ENCODE data around the gene TRRAP. TPM values are rescaled to one million over a fixed set of nuclear protein-coding genes. Genes with fewer than 3 reads are reported as not detected.
A peak's percentile ranks its signal among the peaks of the same experiment; 100 is the strongest.
"Not testable (repeated sequence)": the region's sequence is repeated elsewhere in the genome, so short reads cannot be mapped to it uniquely, and the experiment has no call there.

Gene TRRAP
- total RNA-seq, result 10 to 100 TPM; 47.0 to 48.7 (median 47.5) TPM

GRCh38 chr7:98878365-98879197, at the start of gene TRRAP:
Gene TRRAP, plus strand, starts transcription at chr7:98878532. Its CDS starts 2,619 bp downstream, at chr7:98881151.
- H3K4me1 Mint-ChIP-seq (ENCODE audit: low read depth), result peaks cover 35% of the 10 kb centered on the region
- H3K36me3 Mint-ChIP-seq (ENCODE audit: insufficient read depth), result peaks cover 13% of the 10 kb centered on the region
- H3K4me3 Mint-ChIP-seq, result peak within 1 kb of the TSS; percentile 88
- peak; percentile 82 for ATAC-seq
- peak; percentile 71 for DNase-seq
- H3K9me3 Mint-ChIP-seq, result no peaks in the 10 kb centered on the region
- peaks cover 3% of the 10 kb centered on the region for H3K27me3 Mint-ChIP-seq (ENCODE audit: low read depth)

- ATAC-seq (no peak), DNase-seq (no peak)
- Mint-ChIP-seq H3K9me3 (no peaks in the 10 kb centered on the region), H3K36me3 (ENCODE audit: insufficient read depth) (no peaks in the 10 kb centered on the region), H3K4me3 (no peak overlapping the region), H3K4me1 (ENCODE audit: low read depth) (no peaks in the 10 kb centered on the region), H3K27me3 (ENCODE audit: low read depth) (peaks cover 20% of the 10 kb centered on the region)
Measured at GRCh38 chr7:98830972-98831548, 47.3 kb upstream of the TRRAP start.

- H3K4me3 Mint-ChIP-seq, result no peak overlapping the region
- no peaks in the 10 kb centered on the region for H3K4me1 Mint-ChIP-seq (ENCODE audit: low read depth)
- no peaks in the 10 kb centered on the region for H3K9me3 Mint-ChIP-seq
- peak; percentile 24 for DNase-seq
- no peaks in the 10 kb centered on the region for H3K36me3 Mint-ChIP-seq (ENCODE audit: insufficient read depth)
- no peak for ATAC-seq
- H3K27me3 Mint-ChIP-seq (ENCODE audit: low read depth), result peaks cover 21% of the 10 kb centered on the region
Measured at GRCh38 chr7:98831641-98832221, 46.6 kb upstream of the TRRAP start.

- no peak overlapping the region for H3K4me3 Mint-ChIP-seq
- no peaks in the 10 kb centered on the region for H3K9me3 Mint-ChIP-seq
- DNase-seq (no peak), ATAC-seq (no peak)
- peaks cover 22% of the 10 kb centered on the region for H3K27me3 Mint-ChIP-seq (ENCODE audit: low read depth)
- no peaks in the 10 kb centered on the region for H3K4me1 Mint-ChIP-seq (ENCODE audit: low read depth)
- H3K36me3 Mint-ChIP-seq (ENCODE audit: insufficient read depth), result no peaks in the 10 kb centered on the region
Measured at GRCh38 chr7:98833022-98833421, 45.3 kb upstream of the TRRAP start.

- Mint-ChIP-seq H3K36me3 (ENCODE audit: insufficient read depth) (no peaks in the 10 kb centered on the region), H3K4me3 (no peak overlapping the region), H3K27me3 (ENCODE audit: low read depth) (peaks cover 21% of the 10 kb centered on the region), H3K4me1 (ENCODE audit: low read depth) (no peaks in the 10 kb centered on the region), H3K9me3 (no peaks in the 10 kb centered on the region)
- ATAC-seq (no peak), DNase-seq (no peak)
Measured at GRCh38 chr7:98834949-98835348, 43.4 kb upstream of the TRRAP start.

GRCh38 chr7:98836811-98837629, 41.3 kb upstream of the TRRAP start:
- Mint-ChIP-seq H3K36me3 (ENCODE audit: insufficient read depth) (no peaks in the 10 kb centered on the region), H3K27me3 (ENCODE audit: low read depth) (peaks cover 23% of the 10 kb centered on the region)

GRCh38 chr7:98837630-98837972, 40.7 kb upstream of the TRRAP start:
- ATAC-seq, result no peak
- no peaks in the 10 kb centered on the region for H3K36me3 Mint-ChIP-seq (ENCODE audit: insufficient read depth)
- no peaks in the 10 kb centered on the region for H3K9me3 Mint-ChIP-seq

More at GRCh38 chr7:98836811-98837629, 41.3 kb upstream of the TRRAP start:
- Mint-ChIP-seq H3K4me3 (no peak overlapping the region), H3K4me1 (ENCODE audit: low read depth) (no peaks in the 10 kb centered on the region), H3K9me3 (no peaks in the 10 kb centered on the region)
- DNase-seq (no peak), ATAC-seq (no peak)

GRCh38 chr7:98840096-98840495, 38.2 kb upstream of the TRRAP start:
- Mint-ChIP-seq H3K4me1 (ENCODE audit: low read depth) (no peaks in the 10 kb centered on the region), H3K27me3 (ENCODE audit: low read depth) (peaks cover 18% of the 10 kb centered on the region), H3K4me3 (no peak overlapping the region), H3K9me3 (no peaks in the 10 kb centered on the region), H3K36me3 (ENCODE audit: insufficient read depth) (no peaks in the 10 kb centered on the region)
- DNase-seq (no peak), ATAC-seq (no peak)

More at GRCh38 chr7:98837630-98837972, 40.7 kb upstream of the TRRAP start:
- no peak overlapping the region for H3K4me3 Mint-ChIP-seq
- DNase-seq, result no peak
- H3K27me3 Mint-ChIP-seq (ENCODE audit: low read depth), result peaks cover 23% of the 10 kb centered on the region
- H3K4me1 Mint-ChIP-seq (ENCODE audit: low read depth), result no peaks in the 10 kb centered on the region

GRCh38 chr7:98840722-98841121, 37.6 kb upstream of the TRRAP start:
- DNase-seq, result no peak
- H3K36me3 Mint-ChIP-seq (ENCODE audit: insufficient read depth), result no peaks in the 10 kb centered on the region
- H3K4me3 Mint-ChIP-seq, result no peak overlapping the region
- ATAC-seq, result no peak
- no peaks in the 10 kb centered on the region for H3K4me1 Mint-ChIP-seq (ENCODE audit: low read depth)
- H3K9me3 Mint-ChIP-seq, result no peaks in the 10 kb centered on the region
- peaks cover 18% of the 10 kb centered on the region for H3K27me3 Mint-ChIP-seq (ENCODE audit: low read depth)

GRCh38 chr7:98841179-98841997, 36.9 kb upstream of the TRRAP start:
- Mint-ChIP-seq H3K9me3 (no peaks in the 10 kb centered on the region), H3K36me3 (ENCODE audit: insufficient read depth) (no peaks in the 10 kb centered on the region), H3K27me3 (ENCODE audit: low read depth) (peaks cover 16% of the 10 kb centered on the region), H3K4me1 (ENCODE audit: low read depth) (no peaks in the 10 kb centered on the region), H3K4me3 (no peak overlapping the region)
- DNase-seq, result peak; percentile 68
- ATAC-seq, result peak; percentile 71 to 75

- not testable (repeated sequence) for H3K36me3 Mint-ChIP-seq (ENCODE audit: insufficient read depth); H3K4me1 Mint-ChIP-seq (ENCODE audit: low read depth); H3K4me3 Mint-ChIP-seq; H3K27me3 Mint-ChIP-seq (ENCODE audit: low read depth); DNase-seq; ATAC-seq; H3K9me3 Mint-ChIP-seq
Measured at GRCh38 chr7:98842552-98842951, 35.8 kb upstream of the TRRAP start.

GRCh38 chr7:98848918-98849317, 29.4 kb upstream of the TRRAP start:
- Mint-ChIP-seq H3K4me1 (ENCODE audit: low read depth) (no peaks in the 10 kb centered on the region), H3K27me3 (ENCODE audit: low read depth) (peaks cover 6% of the 10 kb centered on the region), H3K36me3 (ENCODE audit: insufficient read depth) (no peaks in the 10 kb centered on the region), H3K4me3 (no peak overlapping the region), H3K9me3 (peaks cover 5% of the 10 kb centered on the region)
- ATAC-seq, result no peak
- DNase-seq, result no peak

GRCh38 chr7:98852826-98853225, 25.5 kb upstream of the TRRAP start:
- Mint-ChIP-seq H3K4me1 (ENCODE audit: low read depth) (no peaks in the 10 kb centered on the region), H3K9me3 (peaks cover 5% of the 10 kb centered on the region), H3K4me3 (no peak overlapping the region), H3K27me3 (ENCODE audit: low read depth) (peaks cover 9% of the 10 kb centered on the region), H3K36me3 (ENCODE audit: insufficient read depth) (no peaks in the 10 kb centered on the region)
- DNase-seq (no peak), ATAC-seq (no peak)
